Measurements from ENCODE around the gene ZNF740. TPM values are rescaled to one million over a fixed set of nuclear protein-coding genes. Genes with fewer than 3 reads are reported as not detected.

Gene ZNF740
- total and polyA plus RNA-seq, 2 donors (not counting 1 experiment from before 2014, with no cell fraction given): 35.9 to 117 TPM

GRCh38 chr12:53221203-53222080, 40.9 kb downstream of the ZNF740 start:
- peak overlapping the region; percentile 98 for H3K4me2 ChIP-seq (replicated peaks; ENCODE audit: low read depth, low read length, poor library complexity, severe bottlenecking)
- no peaks in the 10 kb centered on the region for H3K36me3 ChIP-seq (replicated peaks in 1 of 2; ENCODE audit: control extremely low read depth in 1 of 2, control insufficient read depth in 1 of 2, extremely low read depth in 1 of 2, insufficient read depth in 2 of 2, low read length in 1 of 2)
- H3K9me3 ChIP-seq (ENCODE audit: control extremely low read depth in 1 of 3, control insufficient read depth in 2 of 3, insufficient read depth in 1 of 3, low read length in 2 of 3): no peaks in the 10 kb centered on the region
- no peaks in the 10 kb centered on the region for H3K79me2 ChIP-seq (ENCODE audit: control insufficient read depth, insufficient read depth, low read length)
- peaks cover 33 to 50% of the 10 kb centered on the region in 2 donors for H3K4me1 ChIP-seq (ENCODE audit: control insufficient read depth in 2 of 2, insufficient read depth in 2 of 2, low read length in 2 of 2)
- ChIA-PET POLR2A (interaction anchor here (0.7 to 3.4 kb wide), 7 partner anchors 12 to 103 kb away, joined by 5 to 29 read pairs (median 11); partner anchors contain the start of genes CSAD, ESPL1, PFDN5 and ZNF740), CTCF (interaction anchor here (0.6 to 17.1 kb wide), 11 partner anchors 13 to 280 kb away, joined by 3 to 721 read pairs (median 8); partner anchors contain the start of genes AAAS, CSAD, ESPL1 and ITGB7)
- peak; percentile 19 for TF ChIP-seq CTCF (IDR thresholded peaks at IDR 0.05)
- no peak for TF ChIP-seq EZH2 (IDR thresholded peaks at IDR 0.05; ENCODE audit: borderline replicate concordance, insufficient read depth, low read depth, low read length, poor library complexity, severe bottlenecking)
- H4K20me1 ChIP-seq (ENCODE audit: control insufficient read depth, insufficient read depth, low read length, poor library complexity, severe bottlenecking): no peaks in the 10 kb centered on the region
- intact Hi-C loops (cut with micrococcal nuclease): loop anchor here (1.0 to 2.0 kb wide), 6 partner anchors 15 to 157 kb away; partner anchors contain the start of genes CSAD, ITGB7, MYG1 and ZNF740
- Mint-ChIP-seq H3K4me3 (peak overlapping the region; percentile 97), H3K27ac (peak overlapping the region; percentile 98), H3K4me1 (peaks cover 46% of the 10 kb centered on the region), H3K27me3 (no peaks in the 10 kb centered on the region), H3K9me3 (ENCODE audit: insufficient read depth) (no peaks in the 10 kb centered on the region)
- peak overlapping the region; percentile 63 to 100 (median 84) for H3K4me3 ChIP-seq (ENCODE audit: control extremely low read depth in 1 of 5, extremely low read depth in 1 of 5, insufficient read depth in 1 of 5, low read depth in 2 of 5, low read length in 4 of 5)
- H3K27me3 ChIP-seq (replicated peaks in 1 of 4; ENCODE audit: control extremely low read depth in 1 of 4, control insufficient read depth in 3 of 4, insufficient read depth in 4 of 4, low read length in 3 of 4): no peaks in the 10 kb centered on the region
- WGBS (ENCODE audit: insufficient coverage): under 1% methylated on average over 54 of the region's 72 CpGs
- H3K9ac ChIP-seq (ENCODE audit: low read length): peak overlapping the region; percentile 95
- H3K27ac ChIP-seq (ENCODE audit: low read length in 2 of 2): peak overlapping the region; percentile 93 to 95
- H2AFZ ChIP-seq (ENCODE audit: insufficient read depth, low read depth, low read length, poor library complexity, severe bottlenecking): peak overlapping the region; percentile 97
- DNase-seq: no peak
- ATAC-seq (ENCODE audit: low read depth): peak; percentile 46

Measured in B cell (primary cell).